Hematopoietic multipotent progenitor cell treated with erythropoietin and hydrocortisone succinate and interleukin-3 and kit ligand, for 15 days (in vitro differentiated cells): ENCODE results near the gene MAGOH.
"Not testable (repeated sequence)": the region's sequence is repeated elsewhere in the genome, so short reads cannot be mapped to it uniquely, and the experiment has no call there.

ENCODE experiments used
- DNase-seq: peaks from one replicate; pipeline ENCODE4 v3.0.0-alpha.2; 2015; ENCODE audit warnings: low spot score

MAGOH gene

GRCh38 chr1:53238197-53239155 is at the start of gene MAGOH:
Gene MAGOH (minus strand): TSS chr1:53238518. CDS start chr1:53238448, 70 bp downstream.
- DNase-seq, result peak; percentile 93

GRCh38 chr1:53286955-53287354 is 48.6 kb upstream of the MAGOH start:
- no peak for DNase-seq

DNA sequence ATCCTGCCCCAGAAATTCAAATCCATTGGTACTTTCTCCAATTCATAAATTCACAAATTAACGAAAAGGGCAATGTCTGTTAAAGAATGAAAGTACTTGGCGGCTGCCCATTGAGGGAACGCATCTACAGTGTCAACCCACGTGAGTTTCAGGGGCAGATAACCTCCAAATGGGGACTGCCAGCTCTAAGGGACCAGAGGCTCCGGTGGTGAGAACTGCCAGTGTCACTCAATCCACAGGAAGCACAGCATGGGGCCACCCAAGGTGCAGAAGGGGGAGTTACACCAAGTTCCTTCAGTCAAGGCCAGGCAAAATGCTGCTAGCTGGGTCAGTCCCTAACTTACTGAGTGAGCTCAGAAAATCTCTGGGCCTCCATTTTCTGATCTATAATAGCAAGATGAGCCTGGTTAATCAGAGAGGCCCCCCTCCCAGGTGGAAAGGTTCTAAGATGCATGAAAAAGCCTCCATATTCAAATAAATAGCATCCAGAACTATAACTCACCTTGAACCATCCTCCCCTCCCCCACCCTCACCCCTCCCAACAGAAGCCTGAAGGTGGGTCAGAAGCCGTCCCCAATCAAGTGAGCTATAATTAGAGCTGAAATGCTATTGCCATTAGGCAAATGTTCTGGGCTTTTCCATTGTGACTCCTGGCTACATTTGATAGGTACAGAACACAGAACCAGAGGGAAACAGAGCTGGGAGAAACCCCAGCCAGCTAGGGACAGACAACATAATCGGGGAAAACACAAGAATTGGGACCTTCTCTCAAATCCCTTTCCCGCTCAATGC is 47.8 kb upstream of the MAGOH start:
- DNase-seq, result no peak

DNA sequence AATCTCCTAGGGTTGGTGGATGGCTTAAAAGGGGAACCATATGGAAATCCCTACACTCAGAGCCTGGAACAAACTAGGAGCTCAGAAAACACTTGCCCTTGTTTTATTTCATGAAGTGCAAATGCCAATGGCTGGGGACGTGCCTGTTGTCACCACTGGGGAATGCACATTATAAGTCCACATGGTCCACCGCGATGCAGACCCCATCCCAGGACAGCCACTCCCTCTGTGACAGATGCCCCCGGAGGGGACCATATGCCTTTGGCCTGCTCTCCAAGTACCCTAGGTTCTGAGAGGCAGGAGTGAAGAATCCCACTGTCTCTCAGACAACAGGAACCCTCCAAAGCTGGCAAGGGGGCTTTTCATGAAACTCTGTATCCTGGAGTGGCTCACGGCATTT is 47.2 kb upstream of the MAGOH start:
- DNase-seq, result no peak

- DNase-seq, result no peak
Observed at GRCh38 chr1:53284224-53285020, 46.1 kb upstream of the MAGOH start.

- DNase-seq, result not testable (repeated sequence)
Observed at GRCh38 chr1:53283156-53283555, 44.8 kb upstream of the MAGOH start.

- DNase-seq, result no peak
Observed at GRCh38 chr1:53281133-53281532, 42.8 kb upstream of the MAGOH start.

DNA sequence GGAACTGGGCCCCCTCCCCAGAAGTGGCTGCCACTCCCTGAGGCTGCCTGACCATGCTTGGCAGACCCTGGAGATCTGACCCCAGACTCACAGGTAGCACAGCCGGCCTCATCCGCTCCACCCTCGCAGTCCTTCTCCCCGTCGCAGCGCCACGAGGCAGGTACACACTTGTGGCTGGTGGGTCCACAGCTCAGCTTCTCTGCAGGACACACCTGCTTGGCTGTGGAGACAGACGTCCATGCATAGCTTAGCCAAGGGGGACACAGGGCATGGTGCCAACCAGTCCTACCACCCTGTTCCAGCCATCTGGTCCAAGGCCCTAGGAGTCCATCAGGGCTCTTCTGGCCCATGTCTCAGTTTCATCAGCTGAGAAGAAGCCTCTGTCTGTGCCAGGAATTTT is 42.2 kb upstream of the MAGOH start:
- DNase-seq, result no peak

- DNase-seq, result no peak
Observed at GRCh38 chr1:53279296-53280200, 41.2 kb upstream of the MAGOH start.

GRCh38 chr1:53278298-53278725 is 40.0 kb upstream of the MAGOH start:
- DNase-seq, result peak; percentile 58

- DNase-seq, result no peak
Observed at GRCh38 chr1:53277326-53277725, 39.0 kb upstream of the MAGOH start.

DNA sequence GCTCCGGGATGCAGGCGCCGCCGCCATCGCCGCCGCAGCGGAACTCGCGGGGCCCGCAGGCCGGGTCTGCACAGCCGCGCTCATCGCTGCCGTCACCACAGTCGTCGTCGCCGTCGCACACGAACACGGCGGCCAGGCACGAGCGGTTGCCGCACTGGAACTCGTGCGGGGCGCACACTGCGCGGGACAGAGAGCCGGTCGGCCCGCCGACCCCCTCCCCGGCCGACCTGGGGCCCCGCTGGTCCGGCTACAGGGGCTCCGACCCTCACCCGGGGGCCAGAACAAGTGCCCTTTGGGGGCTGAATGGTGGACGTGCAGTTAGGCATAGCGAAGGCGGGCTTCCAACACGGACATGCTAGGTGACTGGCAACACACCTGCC is 38.6 kb upstream of the MAGOH start:
- DNase-seq, result no peak

GRCh38 chr1:53276153-53276901 is 38.0 kb upstream of the MAGOH start:
- no peak for DNase-seq

DNA sequence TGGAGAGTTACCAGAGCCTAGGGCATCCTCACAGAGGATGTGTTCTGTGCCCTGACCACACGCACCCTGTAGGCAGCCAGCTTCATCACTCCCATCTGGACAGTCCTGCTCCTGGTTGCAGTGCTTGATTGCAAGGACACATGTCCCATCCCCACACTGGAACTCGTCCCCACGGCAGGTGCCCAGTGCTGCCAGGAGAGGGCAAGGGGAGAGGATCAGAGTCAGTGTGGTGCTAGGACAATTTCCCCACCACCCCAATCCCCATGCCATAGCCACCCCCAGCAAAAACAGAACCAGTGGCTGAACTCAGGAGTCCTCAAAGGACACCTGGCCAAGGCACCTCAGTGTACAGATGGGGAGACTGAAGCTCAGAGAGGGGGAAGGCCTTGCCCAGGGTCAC is 37.2 kb upstream of the MAGOH start:
- DNase-seq, result no peak

DNA sequence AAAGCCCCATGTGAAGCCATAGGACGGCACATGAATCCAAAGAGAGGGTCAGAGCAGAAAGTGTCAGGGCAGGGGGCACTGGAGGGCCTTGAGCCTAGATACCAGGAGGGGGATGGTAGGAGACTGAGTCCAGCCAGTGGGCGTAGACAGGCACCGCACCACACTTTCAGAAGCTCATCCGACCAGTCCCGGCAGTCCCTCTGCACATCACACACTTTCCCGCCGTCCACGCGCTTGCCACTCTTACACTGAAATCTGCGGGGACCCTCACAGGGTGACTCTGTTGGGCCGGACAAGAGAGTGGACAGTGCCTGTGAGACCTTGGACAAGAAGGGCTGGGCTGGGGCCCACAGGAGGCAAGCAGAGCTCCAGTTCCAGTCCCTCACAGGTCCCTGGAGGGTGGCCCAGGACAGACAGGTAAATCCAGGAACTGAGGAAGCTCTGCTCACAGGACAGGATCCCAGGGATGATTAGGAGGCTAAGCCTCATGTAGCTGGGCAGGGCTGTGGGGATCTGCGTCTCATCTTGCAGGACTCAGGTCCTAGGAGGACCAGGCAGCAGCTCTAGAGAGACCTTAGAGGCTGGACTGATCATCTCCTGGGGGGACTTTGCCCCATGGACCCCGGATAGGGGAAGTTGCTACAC is 36.3 kb upstream of the MAGOH start:
- no peak for DNase-seq

DNA sequence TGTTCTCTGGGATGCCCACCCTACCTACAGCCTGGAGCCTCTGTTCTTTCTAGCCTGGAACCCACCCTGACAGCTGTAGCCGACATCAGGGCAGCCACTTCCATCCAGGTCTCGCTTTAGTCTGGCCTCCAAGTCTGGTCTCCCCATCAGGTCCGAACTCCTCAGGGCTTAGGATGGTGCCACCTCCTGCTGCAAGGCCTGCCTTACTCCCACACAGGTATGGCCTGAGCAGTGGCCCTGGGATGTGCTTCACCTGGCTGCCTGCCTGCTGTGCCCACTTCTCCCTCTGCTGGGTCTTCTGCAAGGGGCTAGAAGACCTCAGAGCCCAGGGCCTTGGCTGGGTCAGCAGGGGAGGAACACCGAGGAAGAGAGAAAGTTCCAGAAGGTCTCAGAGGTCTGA is 35.7 kb upstream of the MAGOH start:
- DNase-seq, result no peak

DNA sequence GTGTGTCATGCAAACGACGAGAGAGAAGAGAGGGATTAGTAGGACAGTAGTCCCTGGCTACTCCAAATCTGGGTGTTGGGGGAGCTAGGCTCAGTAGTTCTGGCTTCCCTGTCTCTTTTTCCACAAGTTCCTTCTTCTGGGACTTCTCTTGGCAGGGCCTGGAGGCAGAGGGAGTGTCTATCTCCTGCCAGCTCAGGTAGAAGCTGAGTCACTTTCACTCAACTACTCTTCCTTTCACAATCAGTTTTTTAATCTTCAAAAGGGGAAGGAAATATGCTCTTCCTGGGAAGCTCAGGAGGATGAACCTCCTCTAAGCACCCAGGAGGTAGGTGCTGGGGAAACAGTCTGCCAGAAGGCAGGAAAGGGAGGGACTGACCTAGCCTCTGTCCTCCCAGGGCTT is 35.2 kb upstream of the MAGOH start:
- no peak for DNase-seq

GRCh38 chr1:53272349-53272748 is 34.0 kb upstream of the MAGOH start:
- DNase-seq, result no peak

- DNase-seq, result no peak
Observed at GRCh38 chr1:53271446-53272090, 33.2 kb upstream of the MAGOH start.
